K562 (cell line): ENCODE results near the gene ZNF791. TPM values are rescaled to one million over a fixed set of nuclear protein-coding genes. Genes with fewer than 3 reads are reported as not detected.

Source experiments
- CAMTA2 ChIP-seq: fragments of 250-450 bp; sonication (Bioruptor Pico); conservative IDR thresholded peaks from 2 replicates; pipeline ENCODE4 v1.5.1; 2022
- CUX1 ChIP-seq: fragments of 200-800 bp; sonication (Bioruptor generic); IDR thresholded peaks from 2 replicates; pipeline ENCODE4 v1.6.1; 2016; ENCODE audit warnings: missing genetic modification characterization, missing compliant biosample characterization
- ELF2 ChIP-seq: fragments of 250-450 bp; sonication (Bioruptor Pico); IDR thresholded peaks from 2 replicates; pipeline ENCODE4 v1.5.0; 2021; ENCODE audit warnings: mild to moderate bottlenecking
- IRF9 ChIP-seq: fragments of 450-650 bp; IDR thresholded peaks from 2 replicates; pipeline ENCODE4 v1.6.1; 2016; ENCODE audit warnings: missing biosample characterization, missing genetic modification characterization
- POLR3A ChIP-seq: IDR thresholded peaks from 2 replicates; pipeline ENCODE4 v1.6.1; 2011; ENCODE audit warnings: borderline replicate concordance, mild to moderate bottlenecking, moderate library complexity; ENCODE audit not compliant: insufficient read length, insufficient read depth; ENCODE audit errors: extremely low read depth
- RBM22 ChIP-seq: fragments of 200-400 bp; formaldehyde crosslinking; IDR thresholded peaks from 2 replicates; pipeline ENCODE4 v1.6.1; 2018; ENCODE audit warnings: low read length, low read depth; ENCODE audit not compliant: poor library complexity, severe bottlenecking
- ZBTB40 ChIP-seq, 2 experiments: fragments of 450-650 bp in 1 of 2; sonication (generic) in 1 of 2; formaldehyde crosslinking in 1 of 2; IDR thresholded peaks; 2 replicates each; pipeline versions ENCODE4 v1.7.1 to v1.9.0; 2016 to 2022; ENCODE audit warnings: inconsistent platforms in 1 of 2, mild to moderate bottlenecking in 1 of 2, missing genetic modification reagents in 1 of 2
- ZNF239 ChIP-seq: fragments of 250-450 bp; sonication (Bioruptor Pico); IDR thresholded peaks from 2 replicates; pipeline ENCODE4 v1.4.0; 2020; ENCODE audit warnings: mild to moderate bottlenecking
- ZNF3 ChIP-seq: fragments of 250-450 bp; sonication (Bioruptor Pico); IDR thresholded peaks from 2 replicates; pipeline ENCODE4 v1.5.0; 2021; ENCODE audit warnings: mild to moderate bottlenecking, moderate library complexity
- ZNF655 ChIP-seq: fragments of 250-450 bp; sonication (Bioruptor Pico); IDR thresholded peaks from 2 replicates; pipeline ENCODE4 v1.5.0; 2021
- polyA plus RNA-seq, 8 experiments: library from polyadenylated mRNA; depleted of rRNA in 4 of 8; stranded (reverse) in 5 of 8; unstranded in 3 of 8; fragments of >200 nt; fragmentation: Nextera tagmentation in 2 of 8; fragmentation: Illumina TruSeq in 1 of 8; extraction: Ambion mirVana in 2 of 8; extraction: Trizol in 1 of 8; gene quantifications; 2 replicates each; pipeline versions ENCODE4 v1.2.1 to v1.2.3, GENCODE V29; 2011 to 2014; ENCODE audit warnings: inconsistent platforms in 1 of 8, missing spikeins in 1 of 8
- total RNA-seq, 7 experiments: library from RNA; depleted of rRNA in 6 of 7; stranded (reverse); fragments of >200 nt in 6 of 7; fragmentation: Illumina TruSeq in 2 of 7; extraction: Trizol in 2 of 7; gene quantifications; 2 replicates each; pipeline versions ENCODE4 v1.2.1 to v1.2.3, GENCODE V29; 2011 to 2021; ENCODE audit warnings: low replicate concordance in 1 of 7

Gene ZNF791
- total and polyA plus RNA-seq, 9 of the 15 experiments (the other 6 are each of a cell fraction or from before 2014, with no cell fraction given), result 7.8 to 22.7 (median 13.1) TPM

GRCh38 chr19:12578641-12579040, 32.1 kb upstream of the ZNF791 start (continued):
- TF ChIP-seq ZBTB40 (IDR thresholded peaks at IDR 0.05), result no peak
- TF ChIP-seq ZBTB40 (CRISPR knock-in tag; IDR thresholded peaks at IDR 0.05), result no peak
- TF ChIP-seq ZNF239 (CRISPR knock-in tag), result no peak
- TF ChIP-seq ZNF3, result no peak
- TF ChIP-seq CAMTA2 (CRISPR knock-in tag), result no peak
- TF ChIP-seq IRF9 (tag), result no peak
- no peak for TF ChIP-seq CUX1
- TF ChIP-seq RBM22, result no peak
- no peak for TF ChIP-seq ELF2 (CRISPR knock-in tag)
- no peak for TF ChIP-seq ZNF655
- TF ChIP-seq POLR3A, result no peak
